B cell (primary cell): ENCODE results near the gene BCL2L13. TPM values are rescaled to one million over a fixed set of nuclear protein-coding genes. Genes with fewer than 3 reads are reported as not detected.

ENCODE experiments used
- ATAC-seq: fragments of 200-7000 bp; cut with Tn5 transposase; one replicate; pipeline ENCODE4 v1.10.0; 2021; ENCODE audit warnings: low read depth, mild to moderate bottlenecking, moderate number of reproducible peaks, moderate library complexity
- CTCF ChIA-PET: fragments of 350-600 bp; sonication (Branson Sonifier 250); formaldehyde crosslinking; loops from one replicate; lab custom pipeline; 2021; ENCODE audit warnings: antibody characterized with exemption, inconsistent platforms; lab: Charles Lee
- POLR2A ChIA-PET: fragments of 350-600 bp; sonication (Branson Sonifier 250); formaldehyde crosslinking; loops from one replicate; lab custom pipeline; 2021; ENCODE audit warnings: antibody characterized with exemption; lab: Charles Lee
- DNase-seq: peaks from one replicate; pipeline ENCODE4 v3.0.0; 2013
- H2AFZ ChIP-seq: 2 replicates; pipeline ENCODE4 v1.6.1; 2012; ENCODE audit warnings: mild to moderate bottlenecking, low read depth, low read length; ENCODE audit not compliant: insufficient read depth, poor library complexity, severe bottlenecking
- H3K27ac ChIP-seq, 2 donors: 1 replicate in 1 of 2; 2 replicates in 1 of 2; pipeline ENCODE4 v1.5.1; 2012 to 2013; ENCODE audit warnings: low read length in 2 of 2, mild to moderate bottlenecking in 2 of 2, moderate library complexity in 1 of 2
- H3K27me3 ChIP-seq, 4 experiments: fragments of 200-600 bp in 1 of 4; sonication (generic) in 1 of 4; replicated peaks in 1 of 4; 1 replicate in 2 of 4; 2 replicates in 2 of 4; pipeline versions ENCODE4 v1.6.1 to v1.7.0; 2013 to 2016; ENCODE audit warnings: low read length in 3 of 4, mild to moderate bottlenecking in 2 of 4, mixed read lengths in 1 of 4, moderate library complexity in 1 of 4; ENCODE audit not compliant: insufficient read depth in 4 of 4, control insufficient read depth in 3 of 4; ENCODE audit errors: control extremely low read depth in 1 of 4
- H3K36me3 ChIP-seq, 2 experiments: replicated peaks in 1 of 2; 1 replicate in 1 of 2; 2 replicates in 1 of 2; pipeline versions ENCODE4 v1.6.1 to v1.7.1; 2013; ENCODE audit warnings: low read length in 1 of 2; ENCODE audit not compliant: insufficient read depth in 2 of 2, control insufficient read depth in 1 of 2; ENCODE audit errors: control extremely low read depth in 1 of 2, extremely low read depth in 1 of 2
- H3K4me1 ChIP-seq, 2 donors: fragments of 200-600 bp in 1 of 2; sonication (generic) in 1 of 2; 1 replicate in 1 of 2; 2 replicates in 1 of 2; pipeline versions ENCODE4 v1.5.1 to v1.6.1; 2013 to 2017; ENCODE audit warnings: low read length in 2 of 2; ENCODE audit not compliant: control insufficient read depth in 2 of 2, insufficient read depth in 2 of 2
- H3K4me2 ChIP-seq: replicated peaks from 2 replicates; pipeline ENCODE3; 2012; ENCODE audit warnings: mild to moderate bottlenecking, low read depth, low read length; ENCODE audit not compliant: poor library complexity, severe bottlenecking
- H3K4me3 ChIP-seq, 5 experiments: fragments of 200-600 bp in 1 of 5; sonication (generic) in 1 of 5; 1 replicate in 3 of 5; 2 replicates in 2 of 5; pipeline versions ENCODE4 v1.5.1 to v1.7.0; 2011 to 2016; ENCODE audit warnings: low read length in 4 of 5, mild to moderate bottlenecking in 4 of 5, low read depth in 2 of 5, control low read depth in 1 of 5, moderate library complexity in 1 of 5; ENCODE audit not compliant: insufficient read depth in 1 of 5; ENCODE audit errors: control extremely low read depth in 1 of 5, extremely low read depth in 1 of 5
- H3K79me2 ChIP-seq: fragments of 200-600 bp; sonication (generic); one replicate; pipeline ENCODE4 v1.6.0; 2016; ENCODE audit warnings: low read length; ENCODE audit not compliant: control insufficient read depth, insufficient read depth
- H3K9ac ChIP-seq: fragments of 200-600 bp; sonication (generic); 2 replicates; pipeline ENCODE4 v1.6.1; 2017; ENCODE audit warnings: mild to moderate bottlenecking, low read length, moderate library complexity
- H3K9me3 ChIP-seq, 3 donors: one replicate each; pipeline versions ENCODE4 v1.6.1 to v1.7.1; 2013; ENCODE audit warnings: low read length in 2 of 3; ENCODE audit not compliant: control insufficient read depth in 2 of 3, insufficient read depth in 1 of 3; ENCODE audit errors: control extremely low read depth in 1 of 3
- H4K20me1 ChIP-seq: 2 replicates; pipeline ENCODE4 v1.6.0; 2012; ENCODE audit warnings: mild to moderate bottlenecking, low read length; ENCODE audit not compliant: insufficient read depth, control insufficient read depth, poor library complexity, severe bottlenecking
- H3K27ac Mint-ChIP-seq: one replicate; pipeline ENCODE4 v1.8.0; 2021; ENCODE audit warnings: mixed read lengths
- H3K27me3 Mint-ChIP-seq: one replicate; pipeline ENCODE4 v1.8.0; 2021; ENCODE audit warnings: mixed read lengths
- H3K4me1 Mint-ChIP-seq: one replicate; pipeline ENCODE4 v1.8.0; 2021; ENCODE audit warnings: mixed read lengths
- H3K4me3 Mint-ChIP-seq: one replicate; pipeline ENCODE4 v1.8.0; 2021; ENCODE audit warnings: mixed read lengths
- H3K9me3 Mint-ChIP-seq: one replicate; pipeline ENCODE4 v1.8.0; 2022; ENCODE audit warnings: mixed read lengths; ENCODE audit not compliant: insufficient read depth
- CTCF ChIP-seq: fragments of 200-600 bp; IDR thresholded peaks from one replicate; pipeline ENCODE4 v1.8.0; 2022; ENCODE audit warnings: antibody characterized with exemption, mild to moderate bottlenecking
- EZH2 ChIP-seq: IDR thresholded peaks from 2 replicates; pipeline ENCODE4 v1.6.1; 2012; ENCODE audit warnings: borderline replicate concordance, low read depth, mild to moderate bottlenecking, moderate library complexity, low read length; ENCODE audit not compliant: insufficient read depth, poor library complexity, severe bottlenecking
- WGBS: methylation state at CpG from one replicate; pipeline ENCODE4 v1.1.5; 2013; ENCODE audit warnings: missing lambda C conversion rate; ENCODE audit not compliant: insufficient coverage; 5-methylcytosine and 5-hydroxymethylcytosine counted together
- intact Hi-C: fragments of 100-400 bp; cut with micrococcal nuclease; formaldehyde crosslinking; loops from one replicate; pipeline ENCODE4 v1.10.0; 2022
- polyA plus RNA-seq: library from polyadenylated mRNA; depleted of rRNA; stranded (reverse); fragments of >200 nt; gene quantifications from 2 replicates; pipeline ENCODE4 v1.2.3, GENCODE V29; 2012
- total RNA-seq, 2 donors: library from RNA; stranded (reverse); fragments of 120-200 nt in 1 of 2; gene quantifications; 1 replicate in 1 of 2; 2 replicates in 1 of 2; pipeline versions ENCODE4 v1.2.3 to v1.2.4, GENCODE V29; 2013 to 2022

Gene BCL2L13
- total and polyA plus RNA-seq, 2 donors (not counting 1 experiment from before 2014, with no cell fraction given) = 19.2 to 29.9 TPM

- Histone ChIP-seq H3K4me1 (peaks cover 8 to 13% of the 10 kb centered on the region in 2 donors), H3K4me3 (no peak overlapping the region), H3K36me3 (peaks cover 2 to 3% of the 10 kb centered on the region in 2 experiments), H3K79me2 (no peaks in the 10 kb centered on the region), H3K27me3 (no peaks in the 10 kb centered on the region), H3K9ac (no peak overlapping the region), H3K9me3 (no peaks in the 10 kb centered on the region), H3K27ac (peak overlapping the region in 1 of 2 donors; percentile 18), H4K20me1 (no peaks in the 10 kb centered on the region), H3K4me2 (no peak overlapping the region), H2AFZ (no peak overlapping the region)
- CTCF ChIA-PET = interaction anchor here (1.8 to 2.3 kb wide), 2 partner anchors 36 to 149 kb away, joined by 9 read pairs; no protein-coding TSS in a partner anchor
- H3K27ac Mint-ChIP-seq = no peak overlapping the region
- intact Hi-C loops = no loop called here
- no peak for DNase-seq
- peaks cover 21% of the 10 kb centered on the region for H3K4me1 Mint-ChIP-seq
- POLR2A ChIA-PET = no interaction called here
- H3K27me3 Mint-ChIP-seq = no peaks in the 10 kb centered on the region
- no peaks in the 10 kb centered on the region for H3K9me3 Mint-ChIP-seq
- no peak for ATAC-seq
- no CpG with 5 or more reads among the region's 3 CpGs for WGBS
- no peak for TF ChIP-seq EZH2
- no peak for TF ChIP-seq CTCF
- no peak overlapping the region for H3K4me3 Mint-ChIP-seq
Measured at GRCh38 chr22:17707526-17707925, 69.0 kb downstream of the BCL2L13 start.

- WGBS = 97% methylated on average over 3 of the region's 5 CpGs
- Histone ChIP-seq H3K4me1 (peaks cover 8 to 13% of the 10 kb centered on the region in 2 donors), H4K20me1 (no peaks in the 10 kb centered on the region), H3K36me3 (peaks cover 0 to 2% of the 10 kb centered on the region in 2 experiments), H3K4me2 (no peak overlapping the region), H3K79me2 (no peaks in the 10 kb centered on the region), H2AFZ (no peak overlapping the region), H3K27me3 (no peaks in the 10 kb centered on the region), H3K27ac (no peak overlapping the region), H3K9ac (no peak overlapping the region), H3K9me3 (no peaks in the 10 kb centered on the region), H3K4me3 (no peak overlapping the region)
- intact Hi-C loops = no loop called here
- no peak for DNase-seq
- Mint-ChIP-seq H3K4me1 (peaks cover 21% of the 10 kb centered on the region), H3K9me3 (no peaks in the 10 kb centered on the region), H3K4me3 (no peak overlapping the region), H3K27ac (no peak overlapping the region), H3K27me3 (no peaks in the 10 kb centered on the region)
- ATAC-seq = no peak
- ChIA-PET CTCF (interaction anchor here (0.6 kb wide), 1 partner anchor 1941 kb away, joined by 6 read pairs; no protein-coding TSS in a partner anchor), POLR2A (no interaction called here)
- TF ChIP-seq CTCF = no peak
- TF ChIP-seq EZH2 = no peak
Measured at GRCh38 chr22:17710023-17710422, 71.5 kb downstream of the BCL2L13 start.
